ENCODE data around the gene ZNF135. TPM values are rescaled to one million over a fixed set of nuclear protein-coding genes. Genes with fewer than 3 reads are reported as not detected.

The ZNF135 gene
- total and polyA plus RNA-seq, 4 donors = 0.31 to 1.5 (median 0.42) TPM

DNA sequence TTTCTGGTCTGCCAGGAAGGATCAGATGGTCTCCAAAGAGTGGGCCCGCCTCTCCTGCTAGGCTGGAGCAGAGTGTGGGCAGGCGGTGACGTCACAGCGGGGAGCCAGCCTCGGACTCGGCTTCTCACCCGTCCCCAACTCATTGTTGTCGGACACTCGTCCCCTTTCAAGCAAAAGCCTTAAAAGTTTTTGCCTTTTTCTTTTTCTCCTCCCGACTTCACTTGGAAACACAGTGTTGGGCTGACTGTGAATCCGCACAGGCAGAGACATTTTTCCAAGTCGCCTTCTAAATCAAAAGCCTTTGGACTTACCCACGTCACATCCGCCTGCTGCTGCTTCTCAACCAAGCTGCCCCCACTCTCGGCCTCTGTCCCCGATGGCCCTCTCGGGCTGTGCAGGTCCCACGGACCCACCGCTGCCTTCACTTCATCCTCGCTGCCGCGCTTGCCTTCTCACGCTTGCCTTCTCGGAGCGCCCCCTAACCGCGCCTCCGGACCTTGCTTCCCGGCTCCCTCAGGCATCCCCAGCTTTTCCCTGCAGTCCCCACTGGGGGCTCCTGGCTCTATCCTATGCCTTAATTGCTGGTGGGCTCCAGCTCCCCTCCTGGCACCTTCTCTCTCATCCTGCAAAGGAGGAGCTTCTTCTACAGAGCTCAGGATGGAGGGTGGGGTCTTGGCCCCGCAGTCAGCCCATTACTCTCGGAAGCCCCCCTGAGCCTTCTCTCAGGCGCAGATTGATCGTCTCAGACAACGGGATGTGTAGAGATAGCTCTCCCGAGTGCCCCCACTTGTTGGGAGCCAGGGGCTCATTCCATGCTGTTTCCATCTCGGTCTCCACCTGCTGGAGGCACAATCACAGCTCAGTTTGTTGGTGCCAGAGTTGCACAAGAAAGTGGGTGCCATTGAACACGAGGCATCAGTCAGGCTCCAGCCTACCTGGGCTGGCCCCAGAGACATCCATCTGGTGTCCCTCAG lies 3.9 kb upstream of the ZNF135 start:
- WGBS = 43% methylated on average over 37 of the region's 37 CpGs
- DNase-seq (ENCODE audit: low spot score) = no peak
- Histone ChIP-seq H3K9ac (ENCODE audit: low read depth in 1 of 2, low read length in 2 of 2) (peak overlapping the region in 1 of 2 donors; percentile 9), H3K27me3 (ENCODE audit: control insufficient read depth in 4 of 4, insufficient read depth in 4 of 4, low read length in 3 of 4) (no peaks in the 10 kb centered on the region), H3K9me3 (ENCODE audit: control insufficient read depth in 4 of 4, low read length in 3 of 4) (peaks cover 20 to 62% (median 36%) of the 10 kb centered on the region in 4 donors), H3K36me3 (ENCODE audit: control insufficient read depth in 4 of 4, insufficient read depth in 3 of 4, low read depth in 1 of 4, low read length in 3 of 4) (no peaks in the 10 kb centered on the region), H3K4me1 (ENCODE audit: control insufficient read depth in 4 of 4, insufficient read depth in 4 of 4, low read length in 3 of 4) (no peaks in the 10 kb centered on the region), H3K4me3 (ENCODE audit: low read depth in 1 of 3, low read length in 3 of 3) (peak overlapping the region; percentile 16 to 39 (median 18)), H3K27ac (ENCODE audit: low read depth in 1 of 2, low read length in 2 of 2) (peak overlapping the region in 1 of 2 donors; percentile 54)
- TF ChIP-seq HNF4G (IDR thresholded peaks at IDR 0.05) (no peak), JUND (IDR thresholded peaks at IDR 0.05) (no peak)

- Histone ChIP-seq H3K4me1 (ENCODE audit: control insufficient read depth in 4 of 4, insufficient read depth in 4 of 4, low read length in 3 of 4) (no peaks in the 10 kb centered on the region), H3K4me3 (ENCODE audit: low read depth in 1 of 3, low read length in 3 of 3) (peak overlapping the region in 2 of 3 donors; percentile 6 to 39), H3K27ac (ENCODE audit: low read depth in 1 of 2, low read length in 2 of 2) (no peak overlapping the region), H3K9me3 (ENCODE audit: control insufficient read depth in 4 of 4, low read length in 3 of 4) (peaks cover 22 to 64% (median 39%) of the 10 kb centered on the region in 4 donors), H3K9ac (ENCODE audit: low read depth in 1 of 2, low read length in 2 of 2) (no peak overlapping the region), H3K27me3 (ENCODE audit: control insufficient read depth in 4 of 4, insufficient read depth in 4 of 4, low read length in 3 of 4) (no peaks in the 10 kb centered on the region), H3K36me3 (ENCODE audit: control insufficient read depth in 4 of 4, insufficient read depth in 3 of 4, low read depth in 1 of 4, low read length in 3 of 4) (no peaks in the 10 kb centered on the region)
- 85% methylated on average over 7 of the region's 8 CpGs for WGBS
- no peak for DNase-seq (ENCODE audit: low spot score)
- TF ChIP-seq JUND (IDR thresholded peaks at IDR 0.05) (no peak), HNF4A (conservative IDR thresholded peaks at IDR 0.05) (no peak), GABPA (IDR thresholded peaks at IDR 0.05 in 1 of 2, conservative IDR thresholded peaks at IDR 0.05 in 1 of 2) (no peak), RXRA (IDR thresholded peaks at IDR 0.05) (no peak), FOXA1 (IDR thresholded peaks at IDR 0.05) (no peak), YY1 (IDR thresholded peaks at IDR 0.05) (no peak), NR2F2 (IDR thresholded peaks at IDR 0.05) (no peak), EGR1 (IDR thresholded peaks at IDR 0.05; ENCODE audit: low read depth in 2 of 2) (no peak)
- TF ChIP-seq, protein P1, sequence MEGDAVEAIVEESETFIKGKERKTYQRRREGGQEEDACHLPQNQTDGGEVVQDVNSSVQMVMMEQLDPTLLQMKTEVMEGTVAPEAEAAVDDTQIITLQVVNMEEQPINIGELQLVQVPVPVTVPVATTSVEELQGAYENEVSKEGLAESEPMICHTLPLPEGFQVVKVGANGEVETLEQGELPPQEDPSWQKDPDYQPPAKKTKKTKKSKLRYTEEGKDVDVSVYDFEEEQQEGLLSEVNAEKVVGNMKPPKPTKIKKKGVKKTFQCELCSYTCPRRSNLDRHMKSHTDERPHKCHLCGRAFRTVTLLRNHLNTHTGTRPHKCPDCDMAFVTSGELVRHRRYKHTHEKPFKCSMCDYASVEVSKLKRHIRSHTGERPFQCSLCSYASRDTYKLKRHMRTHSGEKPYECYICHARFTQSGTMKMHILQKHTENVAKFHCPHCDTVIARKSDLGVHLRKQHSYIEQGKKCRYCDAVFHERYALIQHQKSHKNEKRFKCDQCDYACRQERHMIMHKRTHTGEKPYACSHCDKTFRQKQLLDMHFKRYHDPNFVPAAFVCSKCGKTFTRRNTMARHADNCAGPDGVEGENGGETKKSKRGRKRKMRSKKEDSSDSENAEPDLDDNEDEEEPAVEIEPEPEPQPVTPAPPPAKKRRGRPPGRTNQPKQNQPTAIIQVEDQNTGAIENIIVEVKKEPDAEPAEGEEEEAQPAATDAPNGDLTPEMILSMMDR (IDR thresholded peaks at IDR 0.05; ENCODE audit: low read depth, low read length, missing input control) = no peak
- TF ChIP-seq, protein P2, sequence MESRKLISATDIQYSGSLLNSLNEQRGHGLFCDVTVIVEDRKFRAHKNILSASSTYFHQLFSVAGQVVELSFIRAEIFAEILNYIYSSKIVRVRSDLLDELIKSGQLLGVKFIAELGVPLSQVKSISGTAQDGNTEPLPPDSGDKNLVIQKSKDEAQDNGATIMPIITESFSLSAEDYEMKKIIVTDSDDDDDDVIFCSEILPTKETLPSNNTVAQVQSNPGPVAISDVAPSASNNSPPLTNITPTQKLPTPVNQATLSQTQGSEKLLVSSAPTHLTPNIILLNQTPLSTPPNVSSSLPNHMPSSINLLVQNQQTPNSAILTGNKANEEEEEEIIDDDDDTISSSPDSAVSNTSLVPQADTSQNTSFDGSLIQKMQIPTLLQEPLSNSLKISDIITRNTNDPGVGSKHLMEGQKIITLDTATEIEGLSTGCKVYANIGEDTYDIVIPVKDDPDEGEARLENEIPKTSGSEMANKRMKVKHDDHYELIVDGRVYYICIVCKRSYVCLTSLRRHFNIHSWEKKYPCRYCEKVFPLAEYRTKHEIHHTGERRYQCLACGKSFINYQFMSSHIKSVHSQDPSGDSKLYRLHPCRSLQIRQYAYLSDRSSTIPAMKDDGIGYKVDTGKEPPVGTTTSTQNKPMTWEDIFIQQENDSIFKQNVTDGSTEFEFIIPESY (IDR thresholded peaks at IDR 0.05) = no peak
- TF ChIP-seq, protein P3, sequence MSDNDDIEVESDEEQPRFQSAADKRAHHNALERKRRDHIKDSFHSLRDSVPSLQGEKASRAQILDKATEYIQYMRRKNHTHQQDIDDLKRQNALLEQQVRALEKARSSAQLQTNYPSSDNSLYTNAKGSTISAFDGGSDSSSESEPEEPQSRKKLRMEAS (IDR thresholded peaks at IDR 0.05) = no peak
Observed at GRCh38 chr19:58056261-58056660, 2.8 kb upstream of the ZNF135 start.

- H3K9ac ChIP-seq (ENCODE audit: low read depth in 1 of 2, low read length in 2 of 2) = no peak overlapping the region
- DNase-seq (ENCODE audit: low spot score) = no peak
- H3K9me3 ChIP-seq (ENCODE audit: control insufficient read depth in 4 of 4, low read length in 3 of 4) = peaks cover 23 to 60% (median 38%) of the 10 kb centered on the region in 4 donors
- no peaks in the 10 kb centered on the region for H3K4me1 ChIP-seq (ENCODE audit: control insufficient read depth in 4 of 4, insufficient read depth in 4 of 4, low read length in 3 of 4)
- H3K27ac ChIP-seq (ENCODE audit: low read depth in 1 of 2, low read length in 2 of 2) = no peak overlapping the region
- no peaks in the 10 kb centered on the region for H3K27me3 ChIP-seq (ENCODE audit: control insufficient read depth in 4 of 4, insufficient read depth in 4 of 4, low read length in 3 of 4)
- H3K4me3 ChIP-seq (ENCODE audit: low read depth in 1 of 3, low read length in 3 of 3) = peak overlapping the region in 1 of 3 donors; percentile 19
- H3K36me3 ChIP-seq (ENCODE audit: control insufficient read depth in 4 of 4, insufficient read depth in 3 of 4, low read depth in 1 of 4, low read length in 3 of 4) = no peaks in the 10 kb centered on the region
- WGBS = 77% methylated on average over 8 of the region's 8 CpGs
- TF ChIP-seq, protein P4, sequence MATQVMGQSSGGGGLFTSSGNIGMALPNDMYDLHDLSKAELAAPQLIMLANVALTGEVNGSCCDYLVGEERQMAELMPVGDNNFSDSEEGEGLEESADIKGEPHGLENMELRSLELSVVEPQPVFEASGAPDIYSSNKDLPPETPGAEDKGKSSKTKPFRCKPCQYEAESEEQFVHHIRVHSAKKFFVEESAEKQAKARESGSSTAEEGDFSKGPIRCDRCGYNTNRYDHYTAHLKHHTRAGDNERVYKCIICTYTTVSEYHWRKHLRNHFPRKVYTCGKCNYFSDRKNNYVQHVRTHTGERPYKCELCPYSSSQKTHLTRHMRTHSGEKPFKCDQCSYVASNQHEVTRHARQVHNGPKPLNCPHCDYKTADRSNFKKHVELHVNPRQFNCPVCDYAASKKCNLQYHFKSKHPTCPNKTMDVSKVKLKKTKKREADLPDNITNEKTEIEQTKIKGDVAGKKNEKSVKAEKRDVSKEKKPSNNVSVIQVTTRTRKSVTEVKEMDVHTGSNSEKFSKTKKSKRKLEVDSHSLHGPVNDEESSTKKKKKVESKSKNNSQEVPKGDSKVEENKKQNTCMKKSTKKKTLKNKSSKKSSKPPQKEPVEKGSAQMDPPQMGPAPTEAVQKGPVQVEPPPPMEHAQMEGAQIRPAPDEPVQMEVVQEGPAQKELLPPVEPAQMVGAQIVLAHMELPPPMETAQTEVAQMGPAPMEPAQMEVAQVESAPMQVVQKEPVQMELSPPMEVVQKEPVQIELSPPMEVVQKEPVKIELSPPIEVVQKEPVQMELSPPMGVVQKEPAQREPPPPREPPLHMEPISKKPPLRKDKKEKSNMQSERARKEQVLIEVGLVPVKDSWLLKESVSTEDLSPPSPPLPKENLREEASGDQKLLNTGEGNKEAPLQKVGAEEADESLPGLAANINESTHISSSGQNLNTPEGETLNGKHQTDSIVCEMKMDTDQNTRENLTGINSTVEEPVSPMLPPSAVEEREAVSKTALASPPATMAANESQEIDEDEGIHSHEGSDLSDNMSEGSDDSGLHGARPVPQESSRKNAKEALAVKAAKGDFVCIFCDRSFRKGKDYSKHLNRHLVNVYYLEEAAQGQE (IDR thresholded peaks at IDR 0.05) = no peak
- TF ChIP-seq, protein P3 (IDR thresholded peaks at IDR 0.05) = no peak
- TF ChIP-seq RXRA (IDR thresholded peaks at IDR 0.05) (no peak), FOXA2 (IDR thresholded peaks at IDR 0.05) (no peak), RAD21 (IDR thresholded peaks at IDR 0.05) (no peak), ATF3 (IDR thresholded peaks at IDR 0.05) (no peak), HNF4G (IDR thresholded peaks at IDR 0.05) (no peak), EGR1 (IDR thresholded peaks at IDR 0.05; ENCODE audit: low read depth in 2 of 2) (no peak), GABPA (IDR thresholded peaks at IDR 0.05 in 1 of 2, conservative IDR thresholded peaks at IDR 0.05 in 1 of 2) (no peak)
Observed at GRCh38 chr19:58056861-58057260, 2.2 kb upstream of the ZNF135 start.

Measured in liver (tissue), 9 donors.